GM19463 (cell line): ENCODE results near the gene TMEM273.
A peak's percentile ranks its signal among the peaks of the same experiment; 100 is the strongest.

ENCODE experiments used
- ATAC-seq: cut with Tn5 transposase; IDR thresholded peaks from one replicate; pipeline ENCODE4 v1.9.1; 2021; ENCODE audit warnings: mild to moderate bottlenecking, moderate library complexity; ENCODE audit not compliant: unreplicated experiment

TMEM273 gene

GRCh38 chr10:49165259-49165658 lies 22.9 kb downstream of the TMEM273 start:
- no peak for ATAC-seq

- ATAC-seq = peak; percentile 82
These were observed 23.5 kb downstream of the TMEM273 start for GRCh38 chr10:49164559-49165188.

GRCh38 chr10:49163741-49164140 lies 24.4 kb downstream of the TMEM273 start:
- ATAC-seq = no peak

- no peak for ATAC-seq
These were observed 25.4 kb downstream of the TMEM273 start for GRCh38 chr10:49162761-49163310.

DNA sequence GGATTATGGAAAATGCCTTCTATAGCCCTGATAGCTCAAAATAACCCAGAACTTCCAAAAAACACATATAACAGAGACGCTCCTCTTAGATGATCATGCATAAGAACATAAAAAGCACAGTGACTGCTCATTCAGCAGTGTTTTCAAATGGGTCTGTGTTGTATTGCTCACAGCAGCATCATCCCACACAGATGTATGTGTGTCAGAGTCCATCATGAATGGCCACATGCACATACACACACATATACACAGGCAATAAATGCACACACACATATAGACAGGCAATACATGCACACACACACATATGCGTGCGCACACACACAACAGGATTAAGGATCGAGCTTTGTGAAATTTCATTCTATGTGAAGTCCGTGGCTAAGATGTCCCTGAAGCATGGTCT lies 26.1 kb downstream of the TMEM273 start:
- no peak for ATAC-seq

- ATAC-seq = no peak
These were observed 26.7 kb downstream of the TMEM273 start for GRCh38 chr10:49161411-49161997.

GRCh38 chr10:49160814-49161213 lies 27.4 kb downstream of the TMEM273 start:
- ATAC-seq = no peak

DNA sequence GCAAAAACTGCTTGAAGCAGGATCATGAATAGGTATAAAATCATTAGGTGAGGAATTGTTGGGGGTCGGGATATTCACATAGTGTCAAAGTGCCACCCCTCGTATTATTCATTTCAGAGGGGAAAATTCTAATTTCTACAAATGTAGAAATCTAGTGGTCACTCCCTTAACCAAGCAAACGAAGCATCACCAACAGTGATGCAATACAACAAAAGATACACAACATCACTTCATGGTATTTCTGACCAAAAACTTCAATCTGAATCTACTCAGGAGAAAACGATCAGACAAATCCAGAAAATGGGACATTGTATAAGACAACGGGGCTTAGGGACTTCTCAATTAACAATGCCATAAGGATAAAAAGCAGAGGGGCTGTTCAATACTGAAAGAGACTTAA lies 28.1 kb downstream of the TMEM273 start:
- ATAC-seq = no peak

DNA sequence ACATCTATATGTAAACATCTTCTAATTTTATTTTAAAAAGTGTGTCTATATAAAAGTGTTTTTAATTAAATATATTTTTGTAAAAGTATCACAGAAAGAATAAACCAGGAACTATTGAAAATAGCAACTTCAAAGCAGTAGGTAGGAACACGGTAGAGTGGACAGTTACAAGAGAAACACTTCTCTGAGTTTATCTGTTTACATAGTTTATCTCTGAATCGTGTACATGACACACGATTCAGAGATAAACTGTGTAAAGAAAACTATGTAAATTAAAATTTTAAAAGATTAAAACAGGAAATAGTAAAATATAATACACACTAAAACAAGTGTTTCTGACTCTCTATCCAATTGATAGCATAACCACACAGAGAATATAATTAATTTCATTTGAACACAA lies 29.3 kb downstream of the TMEM273 start:
- no peak for ATAC-seq

GRCh38 chr10:49158404-49158803 lies 29.8 kb downstream of the TMEM273 start:
- ATAC-seq = no peak

- no peak for ATAC-seq
These were observed 31.0 kb downstream of the TMEM273 start for GRCh38 chr10:49157229-49157628.

DNA sequence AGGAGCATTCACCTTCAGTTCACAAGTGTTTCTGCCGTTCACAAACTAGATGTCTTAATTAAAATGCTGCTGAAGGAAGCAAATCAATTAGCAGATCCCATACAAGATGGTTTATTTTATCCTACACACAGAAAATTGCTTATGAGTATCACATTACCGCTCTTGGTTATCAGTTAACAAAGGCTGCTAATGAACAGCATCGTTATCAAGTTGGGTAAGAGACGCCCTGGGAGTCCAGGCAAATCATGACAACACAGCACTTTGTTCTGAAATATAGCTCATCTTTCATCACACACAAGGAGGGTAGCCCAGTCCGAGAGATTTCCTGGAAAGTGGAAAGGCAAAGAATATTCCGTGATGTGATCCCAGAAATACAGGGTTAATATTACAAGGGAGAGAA lies 33.5 kb downstream of the TMEM273 start:
- ATAC-seq = no peak

DNA sequence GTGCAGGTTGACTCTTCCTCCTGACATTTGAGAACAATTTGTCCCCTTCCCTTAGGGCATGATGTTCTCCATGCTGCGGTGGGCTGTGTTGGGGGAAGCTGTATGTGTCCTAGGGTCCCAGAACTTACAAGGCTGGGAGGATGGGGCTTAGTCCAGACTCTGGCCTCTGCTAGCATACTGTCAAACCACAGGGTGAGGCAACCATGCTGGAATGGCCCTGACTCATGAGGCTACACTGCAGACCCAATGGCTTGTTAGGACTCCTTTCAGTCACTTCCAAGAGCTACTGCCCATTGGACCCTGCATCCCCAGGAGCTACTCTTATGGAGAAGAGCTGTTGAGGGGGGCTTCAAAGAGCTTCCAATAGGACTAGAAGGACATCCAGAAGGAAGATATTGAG lies 34.2 kb downstream of the TMEM273 start:
- no peak for ATAC-seq

- ATAC-seq = no peak
These were observed 35.1 kb downstream of the TMEM273 start for GRCh38 chr10:49153115-49153514.

GRCh38 chr10:49152663-49153062 lies 35.5 kb downstream of the TMEM273 start:
- ATAC-seq = no peak

- no peak for ATAC-seq
These were observed 36.2 kb downstream of the TMEM273 start for GRCh38 chr10:49152037-49152436.

- no peak for ATAC-seq
These were observed 36.7 kb downstream of the TMEM273 start for GRCh38 chr10:49151481-49151880.

DNA sequence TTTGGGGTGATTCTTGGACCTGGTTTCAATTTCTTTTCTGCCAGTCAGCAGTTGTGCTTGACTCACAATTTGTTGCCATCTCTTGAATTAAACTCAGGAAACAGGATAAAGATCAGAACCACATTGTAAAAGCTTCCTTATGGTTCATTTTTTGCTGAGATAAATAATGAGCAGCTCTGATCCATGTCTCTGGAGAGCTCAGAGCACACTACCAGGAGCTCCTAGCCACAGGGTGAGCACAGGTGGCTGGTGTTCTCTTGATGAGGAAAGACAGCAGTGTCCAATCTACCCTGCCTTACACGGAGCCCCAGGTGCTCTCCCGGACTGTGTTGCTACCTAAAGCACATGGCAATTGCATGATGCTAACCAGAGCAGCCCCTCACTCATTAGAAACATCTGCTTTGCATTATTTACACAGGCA lies 37.2 kb downstream of the TMEM273 start:
- ATAC-seq = no peak

DNA sequence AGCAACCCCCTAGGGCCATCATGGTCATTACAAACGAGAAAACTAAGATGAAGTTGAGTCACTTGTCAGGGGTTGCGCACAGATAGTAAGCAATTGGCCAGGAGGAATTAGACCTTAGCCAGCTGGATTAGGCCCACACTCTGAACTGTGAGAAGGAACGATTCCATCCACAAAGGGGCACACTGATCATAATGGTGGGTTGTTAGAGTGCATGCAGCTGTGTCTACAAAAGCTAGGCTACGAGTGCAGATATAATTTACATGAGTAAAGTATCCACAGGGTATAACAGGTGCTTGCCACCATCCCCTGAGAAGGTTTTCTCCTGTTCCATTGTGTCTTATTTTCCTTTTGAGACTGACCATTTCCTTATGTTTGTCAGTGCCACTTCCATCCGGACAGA lies 37.8 kb downstream of the TMEM273 start:
- ATAC-seq = no peak

DNA sequence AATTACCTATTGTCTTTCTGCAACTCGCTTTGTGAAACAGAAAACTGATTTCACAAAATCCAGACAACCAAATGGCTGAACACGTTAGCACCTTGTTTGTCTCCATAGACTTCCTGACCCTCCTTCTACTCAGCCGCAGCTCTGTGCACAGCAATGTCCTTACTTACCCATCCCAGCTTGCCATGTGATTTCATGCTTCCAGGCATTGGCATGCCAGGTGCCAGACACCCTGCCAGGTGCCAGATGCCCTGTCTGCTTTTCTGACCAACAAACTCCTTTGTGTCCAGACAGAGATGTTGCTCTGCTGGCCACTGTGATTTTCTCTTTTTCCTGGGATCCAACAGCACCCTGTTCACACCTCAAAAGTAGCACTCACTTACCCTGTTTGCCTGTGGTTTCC lies 38.3 kb downstream of the TMEM273 start:
- ATAC-seq = no peak

DNA sequence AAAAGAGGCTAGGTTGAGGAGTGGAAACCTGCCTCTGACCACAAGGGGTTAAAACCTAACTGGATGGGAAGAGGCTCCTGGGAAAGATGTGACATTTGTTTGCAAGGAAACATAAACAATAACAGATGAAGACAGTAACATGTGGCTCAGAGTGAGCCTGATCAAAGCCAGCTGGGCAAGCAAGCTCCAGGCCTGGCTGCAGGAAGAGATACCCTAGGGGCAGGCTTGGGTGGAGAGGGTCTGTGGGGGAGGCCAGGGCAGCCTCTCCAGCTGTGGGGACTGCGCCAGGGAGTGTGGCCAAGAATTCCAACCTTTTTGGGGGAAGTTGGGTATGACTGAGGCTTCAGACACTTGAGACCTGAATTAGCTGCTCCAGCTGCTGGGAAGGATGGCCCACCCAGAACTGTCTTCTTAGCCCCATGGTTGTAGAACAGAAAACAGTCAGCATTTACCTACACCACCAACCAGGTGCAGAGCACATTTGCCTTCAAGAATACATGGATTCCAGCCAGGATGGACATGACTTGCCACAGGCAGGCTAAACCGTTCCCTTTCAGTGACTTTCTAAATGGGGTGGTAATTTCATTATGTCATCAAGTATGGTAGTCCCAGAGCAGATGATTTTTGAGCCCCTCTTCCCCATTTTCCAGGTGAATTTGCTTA lies 44.0 kb downstream of the TMEM273 start:
- ATAC-seq = no peak

DNA sequence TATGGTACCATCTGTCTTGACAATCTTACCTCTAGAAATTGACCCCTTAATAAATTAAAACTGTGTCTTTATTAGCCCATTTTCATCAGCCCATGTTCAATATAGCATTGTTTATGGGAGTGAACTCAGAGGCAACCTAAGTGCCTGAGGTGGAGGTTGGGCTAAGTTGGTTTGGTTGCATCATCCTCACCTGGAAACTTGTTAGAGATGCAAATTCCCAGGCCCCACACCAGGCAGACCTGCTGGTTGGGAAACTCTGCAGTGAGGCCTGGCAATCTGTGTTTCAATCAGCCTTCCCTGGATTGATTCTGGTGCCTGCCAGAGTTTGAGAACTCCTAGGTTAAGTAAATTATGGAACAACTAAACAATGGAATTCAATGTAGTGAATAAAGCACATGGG lies 44.9 kb downstream of the TMEM273 start:
- ATAC-seq = no peak
